IPS DF 6.9 (cell line): ENCODE measurements around the gene ITGA6.
"Not testable (repeated sequence)": the region's sequence is repeated elsewhere in the genome, so short reads cannot be mapped to it uniquely, and the experiment has no call there.

Source experiments
- DNase-seq: peaks from one replicate; pipeline ENCODE4 v3.0.0-alpha.2; 2013; ENCODE audit warnings: low read depth, low spot score
- H3K27ac ChIP-seq: one replicate; pipeline ENCODE4 v1.5.1; 2013; ENCODE audit warnings: low read length, control low read depth
- H3K27me3 ChIP-seq: 2 replicates; pipeline ENCODE4 v1.6.1; 2013; ENCODE audit warnings: mild to moderate bottlenecking, low read length; ENCODE audit not compliant: control insufficient read depth, insufficient read depth
- H3K36me3 ChIP-seq: 2 replicates; pipeline ENCODE4 v1.6.1; 2013; ENCODE audit warnings: low read length; ENCODE audit not compliant: control insufficient read depth, insufficient read depth
- H3K4me1 ChIP-seq: 2 replicates; pipeline ENCODE4 v1.6.1; 2013; ENCODE audit warnings: low read length; ENCODE audit not compliant: control insufficient read depth, insufficient read depth
- H3K4me3 ChIP-seq: 2 replicates; pipeline ENCODE4 v1.5.1; 2013; ENCODE audit warnings: mild to moderate bottlenecking, low read length
- H3K9me3 ChIP-seq: 2 replicates; pipeline ENCODE4 v1.6.1; 2013; ENCODE audit warnings: low read length, inconsistent platforms; ENCODE audit not compliant: control insufficient read depth, insufficient read depth
- WGBS: extraction: QIAGEN DNeasy Blood & Tissue Kit; methylation state at CpG from one replicate; pipeline ENCODE4 v1.1.7; 2013; ENCODE audit warnings: mixed read lengths, missing lambda C conversion rate; ENCODE audit not compliant: insufficient read length, insufficient coverage; 5-methylcytosine and 5-hydroxymethylcytosine counted together

ITGA6 gene

DNA sequence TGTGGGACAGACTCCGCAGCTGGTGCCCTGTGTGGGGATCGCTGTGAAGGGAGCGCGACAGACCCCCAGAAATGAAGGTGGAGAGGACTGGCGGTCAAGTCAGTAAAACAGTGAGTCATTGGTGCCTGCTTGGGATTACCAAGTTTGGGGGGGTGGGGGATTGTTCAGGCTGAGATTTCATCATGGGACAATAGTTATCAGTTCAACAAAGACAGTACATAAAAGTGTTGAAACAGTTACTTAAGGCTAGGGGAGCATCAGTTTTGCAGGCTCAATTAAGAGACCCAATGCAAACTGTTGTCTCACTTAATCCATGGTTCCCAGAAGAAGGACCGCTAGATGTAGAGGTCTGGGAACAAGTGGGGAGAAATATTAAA is 86.1 kb downstream of the ITGA6 start:
- Histone ChIP-seq H3K36me3 (no peaks in the 10 kb centered on the region), H3K27ac (no peak overlapping the region), H3K9me3 (no peaks in the 10 kb centered on the region; the same call in 1 of the 2 replicates), H3K4me3 (no peak overlapping the region), H3K4me1 (no peaks in the 10 kb centered on the region), H3K27me3 (no peaks in the 10 kb centered on the region)
- DNase-seq, result no peak
- WGBS, result no CpG with 5 or more reads among the region's 6 CpGs

DNA sequence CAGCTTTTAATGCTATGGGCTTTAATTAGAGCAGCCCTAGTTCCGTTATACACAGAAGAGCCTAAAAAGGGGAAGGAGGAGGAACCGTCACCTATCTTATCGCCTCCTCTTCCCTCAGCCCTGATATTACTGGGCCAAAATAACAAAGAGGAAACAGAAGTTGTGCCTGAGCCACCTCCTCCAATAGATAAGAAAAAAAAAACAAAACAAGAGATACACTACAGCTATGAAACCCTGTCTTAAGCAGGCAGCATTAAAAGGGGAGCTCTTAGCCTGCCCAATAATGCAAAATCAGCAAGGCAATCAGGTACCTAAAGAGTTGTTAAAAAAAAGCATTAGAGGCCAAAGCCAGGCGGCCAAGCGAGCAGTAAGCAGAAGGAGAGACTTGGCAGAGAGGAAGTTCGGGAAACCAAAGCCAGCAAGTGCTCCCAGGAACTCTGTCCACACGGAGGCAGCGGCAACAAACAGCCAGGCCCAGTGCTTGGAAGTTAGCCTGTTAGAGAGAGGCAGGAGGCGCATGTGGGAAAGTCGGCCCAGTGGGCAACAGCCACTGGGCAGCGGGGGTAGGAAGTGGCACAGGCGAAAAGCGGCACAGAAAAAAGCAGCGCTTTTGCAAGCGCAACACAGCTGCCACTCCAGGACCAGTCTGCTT is 86.7 kb downstream of the ITGA6 start:
- H3K9me3 ChIP-seq, result no peaks in the 10 kb centered on the region; the same call in 1 of the 2 replicates
- H3K27ac ChIP-seq, result no peak overlapping the region
- H3K36me3 ChIP-seq, result no peaks in the 10 kb centered on the region
- H3K4me3 ChIP-seq, result no peak overlapping the region
- H3K4me1 ChIP-seq, result no peaks in the 10 kb centered on the region
- no peaks in the 10 kb centered on the region for H3K27me3 ChIP-seq
- DNase-seq, result no peak
- no CpG with 5 or more reads among the region's 15 CpGs for WGBS

DNA sequence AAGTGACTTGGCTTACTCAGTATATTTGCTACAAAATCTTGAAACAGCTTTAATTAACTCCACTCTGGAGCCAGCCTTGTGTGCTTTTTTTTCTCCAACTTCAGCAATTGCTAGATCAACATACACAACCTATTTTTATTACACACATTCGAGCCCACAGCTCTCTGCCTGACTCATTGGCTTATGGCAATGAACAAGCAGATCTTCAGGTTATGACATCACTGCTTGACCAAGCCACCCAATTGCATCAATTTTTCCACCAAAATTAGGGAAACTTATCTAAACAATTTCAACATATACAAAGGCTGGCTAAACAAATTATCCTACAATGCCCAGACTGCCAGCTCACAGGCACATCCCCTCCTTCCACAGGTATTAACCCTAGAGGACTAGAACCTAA is 88.9 kb downstream of the ITGA6 start:
- DNase-seq, result no peak
- H3K27me3 ChIP-seq, result no peaks in the 10 kb centered on the region
- no peaks in the 10 kb centered on the region for H3K36me3 ChIP-seq
- H3K27ac ChIP-seq, result no peak overlapping the region
- H3K9me3 ChIP-seq, result peaks cover 1% of the 10 kb centered on the region
- H3K4me3 ChIP-seq, result no peak overlapping the region
- no peaks in the 10 kb centered on the region for H3K4me1 ChIP-seq
- WGBS, result no CpG with 5 or more reads among the region's 1 CpG

DNA sequence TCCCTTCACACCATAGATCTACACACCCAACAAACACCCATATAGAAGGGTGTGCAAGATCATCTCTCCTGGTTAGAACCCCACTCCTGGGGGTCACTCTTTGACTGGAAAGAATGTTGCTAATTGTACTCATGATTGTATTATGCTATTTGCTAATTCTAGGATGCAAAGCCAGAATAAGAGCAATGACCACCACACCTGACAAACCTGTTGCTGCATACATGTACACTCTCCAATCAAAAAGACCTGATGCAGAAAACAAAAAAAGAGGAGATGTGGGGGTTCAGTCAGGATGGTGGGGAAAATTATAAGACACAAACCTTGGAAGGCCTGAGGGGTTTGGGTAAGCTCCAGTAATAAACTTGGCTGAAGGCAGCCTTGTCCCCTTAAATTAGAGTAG is 91.6 kb downstream of the ITGA6 start:
- Histone ChIP-seq H3K36me3 (no peaks in the 10 kb centered on the region), H3K4me3 (no peak overlapping the region), H3K27ac (no peak overlapping the region), H3K9me3 (peaks cover 1% of the 10 kb centered on the region), H3K27me3 (no peaks in the 10 kb centered on the region), H3K4me1 (no peaks in the 10 kb centered on the region)
- no peak for DNase-seq

DNA sequence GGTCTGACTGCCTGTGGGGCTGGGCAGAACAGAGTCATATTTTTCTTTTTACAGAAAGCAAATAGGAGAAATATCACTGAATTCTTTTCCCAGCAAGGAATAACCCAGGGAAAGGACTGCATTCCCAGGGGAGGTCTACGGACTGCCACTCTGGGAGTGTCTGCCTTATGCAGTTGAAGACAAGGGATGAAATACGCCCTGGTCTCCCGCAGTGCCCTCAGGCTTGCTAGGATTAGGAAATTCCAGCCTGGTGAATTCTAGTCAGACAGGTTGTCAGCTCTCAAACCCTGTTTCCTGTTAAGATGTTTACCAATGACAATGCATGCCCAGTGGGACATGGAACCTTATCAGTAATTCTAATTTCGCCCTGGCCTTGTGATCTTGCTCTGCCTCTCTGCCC is 98.2 kb downstream of the ITGA6 start:
- Histone ChIP-seq H3K9me3 (no peaks in the 10 kb centered on the region; the same call in 1 of the 2 replicates), H3K4me3 (no peak overlapping the region)
- WGBS, result no CpG with 5 or more reads among the region's 4 CpGs

DNA sequence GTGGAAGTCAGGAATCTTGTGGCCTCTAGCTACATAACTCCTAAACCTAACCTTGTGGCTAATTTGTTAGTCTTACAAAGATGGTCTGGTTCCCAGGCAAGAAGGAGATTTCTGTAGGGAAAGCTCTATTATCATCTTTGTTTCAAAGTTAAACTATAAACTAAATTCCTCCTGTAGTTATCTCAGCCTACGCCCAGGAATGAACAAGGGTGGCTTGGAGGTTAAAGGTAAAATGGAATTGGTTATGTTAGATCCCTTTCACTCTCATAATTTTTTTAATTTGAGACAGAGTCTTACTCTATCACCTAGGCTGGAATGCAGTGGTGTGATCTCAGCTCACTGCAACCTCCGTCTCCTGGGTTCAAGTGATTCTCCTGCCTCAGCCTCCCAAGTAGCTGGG is 103.9 kb downstream of the ITGA6 start:
- Histone ChIP-seq H3K4me1 (peaks cover 4% of the 10 kb centered on the region; the same call in 1 of the 2 replicates), H3K9me3 (no peaks in the 10 kb centered on the region), H3K36me3 (no peaks in the 10 kb centered on the region), H3K27me3 (no peaks in the 10 kb centered on the region), H3K4me3 (no peak overlapping the region), H3K27ac (no peak overlapping the region)
- DNase-seq, result no peak
- no CpG with 5 or more reads among the region's 2 CpGs for WGBS

More for the DNA sequence above, 98.2 kb downstream of the ITGA6 start:
- DNase-seq, result no peak
- H3K27ac ChIP-seq, result no peak overlapping the region
- no peaks in the 10 kb centered on the region for H3K27me3 ChIP-seq
- no peaks in the 10 kb centered on the region for H3K36me3 ChIP-seq
- no peaks in the 10 kb centered on the region for H3K4me1 ChIP-seq

DNA sequence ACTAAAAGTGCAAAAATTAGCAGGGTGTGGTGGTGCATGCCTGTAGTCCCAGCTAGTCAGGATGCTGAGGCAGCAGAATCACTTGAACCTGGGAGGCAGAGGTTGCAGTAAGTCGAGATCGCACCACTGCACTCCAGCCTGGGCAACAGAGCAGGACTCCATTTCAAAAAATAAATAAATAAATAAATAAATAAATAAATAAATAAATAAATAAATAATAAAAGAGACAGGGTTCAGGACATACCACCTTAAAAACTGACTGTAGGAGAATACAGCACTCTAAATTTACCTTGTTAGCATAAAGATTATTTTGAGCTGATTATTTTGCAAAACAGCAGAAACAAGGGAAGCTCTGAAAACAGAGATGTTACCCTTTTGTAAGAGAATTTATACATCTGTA is 105.1 kb downstream of the ITGA6 start:
- not testable (repeated sequence) for H3K4me1 ChIP-seq, H3K9me3 ChIP-seq, H3K36me3 ChIP-seq, H3K27me3 ChIP-seq, H3K4me3 ChIP-seq, H3K27ac ChIP-seq, DNase-seq
- no CpG with 5 or more reads among the region's 2 CpGs for WGBS

DNA sequence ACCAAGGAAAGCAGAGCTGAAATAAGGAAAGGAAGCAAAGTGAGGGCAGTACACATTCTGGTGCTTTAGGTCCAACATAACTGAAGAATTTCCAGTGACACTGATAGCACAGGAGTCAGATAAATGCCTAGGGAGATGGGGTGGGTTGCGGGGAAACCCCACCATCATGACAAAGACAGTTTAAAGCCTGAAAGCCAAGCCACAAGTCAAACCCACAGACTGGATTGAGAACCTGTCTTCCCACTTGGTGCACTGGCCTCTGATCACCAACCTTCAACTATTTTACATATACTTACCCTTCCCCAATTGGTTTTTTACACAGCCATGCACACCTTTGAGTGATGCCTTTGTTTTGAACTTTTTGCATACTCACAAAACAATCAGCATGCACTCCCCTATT is 106.3 kb downstream of the ITGA6 start:
- Histone ChIP-seq H3K36me3 (no peaks in the 10 kb centered on the region), H3K4me3 (no peak overlapping the region), H3K4me1 (peaks cover 4% of the 10 kb centered on the region; the same call in 1 of the 2 replicates), H3K9me3 (no peaks in the 10 kb centered on the region), H3K27ac (no peak overlapping the region), H3K27me3 (no peaks in the 10 kb centered on the region)
- WGBS, result no CpG with 5 or more reads among the region's 1 CpG
- DNase-seq, result no peak

DNA sequence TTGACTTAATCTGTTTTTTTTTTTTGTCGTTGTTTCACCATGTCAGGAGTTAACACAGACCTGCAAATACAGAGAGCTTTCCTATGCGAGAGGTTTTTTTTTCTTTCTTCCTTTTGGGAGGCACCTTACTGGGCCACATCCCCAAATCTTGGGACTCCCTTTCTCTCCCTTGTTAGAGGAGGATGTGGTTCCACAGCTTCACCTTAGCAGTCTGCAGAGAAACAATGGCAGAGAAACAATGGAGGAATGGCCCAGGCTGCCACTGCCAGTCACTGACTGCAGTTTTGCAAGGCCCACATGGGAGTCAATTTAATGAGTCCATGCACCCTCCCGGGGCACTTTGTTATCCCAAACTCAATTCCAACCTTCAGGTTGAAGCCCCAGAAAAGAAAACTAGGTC is 107.7 kb downstream of the ITGA6 start:
- no CpG with 5 or more reads among the region's 3 CpGs for WGBS
- no peak overlapping the region for H3K4me3 ChIP-seq
- H3K27me3 ChIP-seq, result no peaks in the 10 kb centered on the region
- DNase-seq, result no peak
- H3K4me1 ChIP-seq, result peaks cover 4% of the 10 kb centered on the region; the same call in 1 of the 2 replicates
- H3K36me3 ChIP-seq, result no peaks in the 10 kb centered on the region
- H3K9me3 ChIP-seq, result peaks cover 2% of the 10 kb centered on the region
- no peak overlapping the region for H3K27ac ChIP-seq

DNA sequence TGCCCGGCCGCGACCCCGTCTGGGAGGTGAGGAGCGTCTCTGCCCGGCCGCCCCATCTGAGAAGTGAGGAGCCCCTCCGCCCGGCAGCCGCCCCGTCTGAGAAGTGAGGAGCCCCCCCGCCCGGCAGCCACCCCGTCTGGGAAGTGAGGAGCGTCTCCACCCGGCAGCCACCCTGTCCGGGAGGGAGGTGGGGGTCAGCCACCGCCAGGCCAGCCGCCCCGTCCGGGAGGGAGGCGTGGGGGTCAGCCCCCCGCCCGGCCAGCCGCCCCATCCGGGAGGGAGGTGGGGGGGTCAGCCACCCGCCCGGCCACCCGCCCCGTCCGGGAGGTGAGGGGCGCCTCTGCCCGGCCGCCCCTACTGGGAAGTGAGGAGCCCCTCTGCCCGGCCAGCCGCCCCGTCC is 110.5 kb downstream of the ITGA6 start:
- H3K9me3 ChIP-seq, H3K27me3 ChIP-seq, H3K27ac ChIP-seq, DNase-seq, H3K36me3 ChIP-seq, H3K4me1 ChIP-seq, H3K4me3 ChIP-seq: not testable (repeated sequence)
- WGBS, result no CpG with 5 or more reads among the region's 37 CpGs

DNA sequence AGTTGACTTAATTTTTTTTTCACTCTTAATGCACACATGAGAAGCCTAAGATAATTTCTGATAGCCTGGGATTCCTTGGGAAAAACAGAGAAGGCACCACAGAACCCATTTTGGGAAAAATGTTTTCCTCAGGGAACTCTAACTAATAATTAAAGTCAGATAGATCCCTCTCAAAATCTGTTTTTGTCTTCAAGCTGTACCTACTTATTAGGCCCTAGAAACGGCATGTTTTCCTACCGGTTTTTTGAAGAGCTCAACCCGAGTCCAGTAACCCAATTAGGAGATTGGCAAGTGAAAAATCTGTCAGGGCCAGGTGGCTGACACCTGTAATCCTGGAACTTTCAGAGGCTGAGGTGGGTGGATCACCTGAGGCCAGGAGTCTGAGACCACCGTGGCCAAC is 112.4 kb downstream of the ITGA6 start:
- Histone ChIP-seq H3K4me1 (no peaks in the 10 kb centered on the region), H3K27ac (no peak overlapping the region), H3K36me3 (no peaks in the 10 kb centered on the region), H3K4me3 (no peak overlapping the region), H3K27me3 (no peaks in the 10 kb centered on the region), H3K9me3 (peaks cover 2% of the 10 kb centered on the region)
- no CpG with 5 or more reads among the region's 4 CpGs for WGBS
- DNase-seq, result no peak
